Neutrophil (primary cell): ENCODE data around the gene LDAH.

ENCODE experiments used
- H3K27ac ChIP-seq: fragments of 200-600 bp; sonication (generic); 2 replicates; pipeline ENCODE4 v1.5.1; 2016; ENCODE audit warnings: mild to moderate bottlenecking, moderate library complexity
- H3K27me3 ChIP-seq: fragments of 200-600 bp; sonication (generic); 2 replicates; pipeline ENCODE4 v1.6.0; 2016; ENCODE audit warnings: mild to moderate bottlenecking
- H3K36me3 ChIP-seq: fragments of 200-600 bp; sonication (generic); 2 replicates; pipeline ENCODE4 v1.5.1; 2017
- H3K4me1 ChIP-seq, 2 experiments: fragments of 200-600 bp in 1 of 2; sonication (generic) in 1 of 2; 1 replicate in 1 of 2; 2 replicates in 1 of 2; pipeline versions ENCODE4 v1.5.1 to v1.6.1; 2013 to 2016; ENCODE audit warnings: low read depth in 1 of 2, low read length in 1 of 2, mild to moderate bottlenecking in 1 of 2, moderate library complexity in 1 of 2; ENCODE audit not compliant: control insufficient read depth in 1 of 2, insufficient read depth in 1 of 2
- H3K4me3 ChIP-seq, 2 experiments: fragments of 200-600 bp in 1 of 2; sonication (generic) in 1 of 2; 1 replicate in 1 of 2; 2 replicates in 1 of 2; pipeline ENCODE4 v1.5.1; 2013 to 2016; ENCODE audit warnings: low read depth in 1 of 2, low read length in 1 of 2, mild to moderate bottlenecking in 1 of 2, moderate library complexity in 1 of 2
- H3K9me3 ChIP-seq: fragments of 200-600 bp; sonication (generic); 2 replicates; pipeline ENCODE4 v1.5.1; 2016
- TF ChIP-seq, protein P1 (sequence below): fragments of 200-600 bp; sonication (generic); IDR thresholded peaks from 2 replicates; pipeline ENCODE4 v1.5.1; 2016; ENCODE audit warnings: antibody characterized with exemption

Gene LDAH

DNA sequence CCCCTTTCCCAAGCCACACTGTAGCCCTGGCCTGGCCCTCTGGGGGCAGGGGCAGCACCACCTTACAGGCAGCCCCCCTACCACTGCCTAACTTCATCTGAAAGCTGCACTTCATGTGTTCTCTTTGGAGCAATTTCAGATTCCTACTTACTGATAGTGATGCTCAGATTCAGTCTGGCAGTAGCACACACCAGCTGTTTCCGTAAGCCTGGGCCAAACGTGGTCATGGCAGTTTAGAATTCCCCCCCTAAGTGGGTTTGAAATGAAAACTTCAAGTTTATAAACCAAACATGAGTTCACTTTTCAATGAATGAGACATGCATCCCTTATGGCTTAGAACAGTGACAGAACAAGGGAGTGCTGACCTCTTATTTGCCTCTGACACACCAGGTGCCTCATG is 126.5 kb downstream of the LDAH start:
- Histone ChIP-seq H3K36me3 (no peaks in the 10 kb centered on the region), H3K27me3 (no peaks in the 10 kb centered on the region), H3K4me3 (no peak overlapping the region), H3K9me3 (no peaks in the 10 kb centered on the region), H3K27ac (no peak overlapping the region), H3K4me1 (peaks cover 19 to 29% of the 10 kb centered on the region in 2 experiments)
- TF ChIP-seq, protein P1, sequence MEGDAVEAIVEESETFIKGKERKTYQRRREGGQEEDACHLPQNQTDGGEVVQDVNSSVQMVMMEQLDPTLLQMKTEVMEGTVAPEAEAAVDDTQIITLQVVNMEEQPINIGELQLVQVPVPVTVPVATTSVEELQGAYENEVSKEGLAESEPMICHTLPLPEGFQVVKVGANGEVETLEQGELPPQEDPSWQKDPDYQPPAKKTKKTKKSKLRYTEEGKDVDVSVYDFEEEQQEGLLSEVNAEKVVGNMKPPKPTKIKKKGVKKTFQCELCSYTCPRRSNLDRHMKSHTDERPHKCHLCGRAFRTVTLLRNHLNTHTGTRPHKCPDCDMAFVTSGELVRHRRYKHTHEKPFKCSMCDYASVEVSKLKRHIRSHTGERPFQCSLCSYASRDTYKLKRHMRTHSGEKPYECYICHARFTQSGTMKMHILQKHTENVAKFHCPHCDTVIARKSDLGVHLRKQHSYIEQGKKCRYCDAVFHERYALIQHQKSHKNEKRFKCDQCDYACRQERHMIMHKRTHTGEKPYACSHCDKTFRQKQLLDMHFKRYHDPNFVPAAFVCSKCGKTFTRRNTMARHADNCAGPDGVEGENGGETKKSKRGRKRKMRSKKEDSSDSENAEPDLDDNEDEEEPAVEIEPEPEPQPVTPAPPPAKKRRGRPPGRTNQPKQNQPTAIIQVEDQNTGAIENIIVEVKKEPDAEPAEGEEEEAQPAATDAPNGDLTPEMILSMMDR, result no peak

DNA sequence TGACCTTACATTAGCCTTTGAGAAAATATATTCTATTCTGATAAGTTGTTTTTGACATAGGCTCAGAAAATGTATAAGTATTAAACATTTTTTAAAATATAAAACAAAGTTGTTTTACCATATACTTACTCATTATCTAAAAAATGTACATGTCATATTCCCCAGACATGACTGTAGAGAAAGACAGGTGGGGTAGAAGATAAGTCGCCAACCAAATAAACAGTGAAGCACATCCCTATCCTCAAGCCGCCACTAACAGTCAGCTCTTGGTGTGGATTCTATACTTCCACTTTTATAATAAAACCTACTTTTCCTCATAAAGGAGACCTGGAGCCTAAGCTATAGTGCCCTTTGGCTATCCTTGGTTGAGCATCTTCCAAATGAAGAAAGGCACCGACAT is 129.6 kb downstream of the LDAH start:
- Histone ChIP-seq H3K27me3 (no peaks in the 10 kb centered on the region), H3K4me1 (peaks cover 0 to under 1% of the 10 kb centered on the region in 2 experiments), H3K9me3 (no peaks in the 10 kb centered on the region), H3K4me3 (no peak overlapping the region), H3K36me3 (no peaks in the 10 kb centered on the region), H3K27ac (no peak overlapping the region)
- TF ChIP-seq, protein P1, result no peak

DNA sequence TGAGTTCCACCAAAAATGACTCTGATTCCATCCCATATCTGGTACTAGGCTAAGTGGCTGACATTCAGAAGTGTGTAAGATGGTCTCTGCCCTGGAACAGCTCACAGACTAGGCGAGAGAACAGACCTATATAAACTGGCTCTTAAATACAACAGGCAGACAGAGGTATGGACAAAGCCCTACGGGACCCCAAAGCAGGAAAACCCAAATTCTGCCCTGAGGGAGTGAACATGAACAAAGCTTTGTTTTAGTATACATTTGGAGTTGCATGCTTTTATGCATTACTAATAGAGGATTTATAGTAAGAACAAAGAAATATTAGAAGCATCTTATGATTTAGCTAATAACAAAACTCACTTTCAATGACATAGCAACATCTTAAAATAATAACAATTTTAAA is 130.8 kb downstream of the LDAH start:
- TF ChIP-seq, protein P1, result no peak
- Histone ChIP-seq H3K4me1 (no peaks in the 10 kb centered on the region), H3K9me3 (no peaks in the 10 kb centered on the region), H3K36me3 (no peaks in the 10 kb centered on the region), H3K4me3 (no peak overlapping the region), H3K27ac (no peak overlapping the region), H3K27me3 (no peaks in the 10 kb centered on the region)

DNA sequence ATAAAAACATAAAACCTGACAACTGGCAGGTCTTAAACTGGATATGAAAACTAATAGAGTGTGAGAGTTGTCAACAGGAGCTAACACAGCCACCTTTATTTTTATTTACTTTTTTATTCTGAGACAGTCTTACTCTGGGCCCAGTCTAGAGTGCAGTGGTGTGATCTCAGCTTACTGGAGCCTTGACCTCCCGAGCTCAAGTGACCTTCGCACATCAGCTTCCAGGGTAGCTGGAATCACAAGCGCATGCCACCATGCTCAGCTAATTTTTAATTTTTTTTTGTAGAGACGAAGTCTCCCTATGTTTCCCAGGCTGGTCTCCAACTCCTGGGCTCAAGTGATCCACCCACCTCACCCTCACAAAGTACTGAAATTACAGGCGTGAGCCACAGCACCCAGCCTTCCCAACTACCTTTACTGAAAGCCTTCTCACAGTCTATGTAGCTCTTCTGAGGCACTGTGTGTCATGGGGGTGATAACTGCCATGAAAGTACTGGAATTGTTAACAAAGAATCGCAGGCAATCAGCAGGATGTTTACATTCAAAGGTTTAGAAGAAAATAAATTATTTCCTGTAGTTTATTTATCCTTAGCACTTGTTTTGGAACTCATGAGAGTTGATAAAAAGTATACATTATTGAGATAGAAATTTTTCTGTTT is 131.7 kb downstream of the LDAH start:
- H3K27me3 ChIP-seq, result no peaks in the 10 kb centered on the region
- H3K9me3 ChIP-seq, result no peaks in the 10 kb centered on the region
- TF ChIP-seq, protein P1, result no peak
- H3K36me3 ChIP-seq, result no peaks in the 10 kb centered on the region
- no peak overlapping the region for H3K27ac ChIP-seq
- H3K4me1 ChIP-seq, result no peaks in the 10 kb centered on the region
- H3K4me3 ChIP-seq, result no peak overlapping the region

DNA sequence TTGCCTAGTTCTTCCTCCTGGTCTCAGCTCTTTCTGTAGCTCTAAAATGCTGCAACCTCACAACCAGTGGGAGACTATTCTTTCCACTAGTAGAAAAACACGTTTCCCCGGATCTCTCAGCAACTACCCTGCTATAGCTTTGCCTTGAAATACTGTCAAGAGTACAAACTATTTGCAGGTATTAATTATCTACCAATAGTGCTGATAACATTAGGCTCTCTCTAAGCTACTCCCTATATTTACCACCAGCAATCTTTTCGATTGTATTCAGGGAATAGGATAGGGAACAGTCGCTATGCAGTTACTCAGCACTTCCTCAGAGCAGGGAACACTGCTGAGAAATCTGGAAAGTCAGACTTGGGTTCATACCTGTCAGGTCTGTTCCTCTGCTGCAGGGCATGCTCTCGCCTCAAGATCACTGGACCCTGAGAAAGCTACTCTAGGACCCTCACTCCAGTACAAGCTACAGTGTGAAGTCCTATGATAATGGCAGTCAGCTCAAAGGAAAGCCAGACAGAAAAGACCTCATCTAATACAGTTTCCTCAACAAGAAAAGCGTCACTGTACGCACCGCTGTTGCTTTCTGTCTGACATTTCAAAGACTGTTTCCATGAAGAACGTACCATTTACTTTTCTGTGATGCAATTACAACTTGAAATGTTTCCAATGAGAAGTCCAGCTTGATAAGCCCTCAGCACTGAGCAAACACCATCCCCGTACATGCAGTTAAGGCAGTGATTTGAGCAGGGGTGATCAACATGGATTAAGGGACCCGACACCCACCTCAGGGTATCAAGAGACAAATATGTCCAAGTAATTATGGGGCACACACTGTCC is 133.3 kb downstream of the LDAH start:
- Histone ChIP-seq H3K9me3 (no peaks in the 10 kb centered on the region), H3K4me3 (no peak overlapping the region), H3K27me3 (no peaks in the 10 kb centered on the region), H3K36me3 (no peaks in the 10 kb centered on the region), H3K4me1 (no peaks in the 10 kb centered on the region), H3K27ac (no peak overlapping the region)
- TF ChIP-seq, protein P1, result no peak
